Measurements from ENCODE around the gene ARFGAP3.

- TF ChIP-seq ZNF384 (IDR thresholded peaks at IDR 0.05) (no peak), FOXM1 (IDR thresholded peaks at IDR 0.05; ENCODE audit: borderline replicate concordance) (no peak), ELF4 (IDR thresholded peaks at IDR 0.05) (no peak), FOXK2 (IDR thresholded peaks at IDR 0.05) (no peak), ARNT (IDR thresholded peaks at IDR 0.05) (no peak), NFRKB (IDR thresholded peaks at IDR 0.05) (no peak)
Observed at GRCh38 chr22:42763965-42764480, 93.0 kb downstream of the ARFGAP3 start.
